ENCODE results near the gene METTL26. TPM values are rescaled to one million over a fixed set of nuclear protein-coding genes. Genes with fewer than 3 reads are reported as not detected.

Gene METTL26
- total and polyA plus RNA-seq, 8 donors = 17.3 to 271 (median 197) TPM

GRCh38 chr16:667780-668518, 31.8 kb upstream of the METTL26 start, which contains the start of gene RHOT2:
Gene RHOT2 (plus strand): TSS chr16:668132. CDS start chr16:668200, 68 bp downstream.
- 0 to 1% (median 0%) methylated on average over 24 to 78 of the region's 78 CpGs for WGBS, 5 donors
- H3K4me3 ChIP-seq = peak within 1 kb of the TSS; percentile 82 to 98 (median 92)
- H3K9me3 ChIP-seq = no peaks in the 10 kb centered on the region
- DNase-seq = peak; percentile 95 to 98
- H3K4me1 ChIP-seq = peaks cover 21 to 30% (median 25%) of the 10 kb centered on the region in 4 donors
- no peaks in the 10 kb centered on the region for H3K27me3 ChIP-seq
- intact Hi-C loops (cut with DNase I; ENCODE audit: low total_unique reads) = no loop called here
- H3K27ac ChIP-seq = peak within 1 kb of the TSS; percentile 86 to 93 (median 88)
- TF ChIP-seq, protein P1, sequence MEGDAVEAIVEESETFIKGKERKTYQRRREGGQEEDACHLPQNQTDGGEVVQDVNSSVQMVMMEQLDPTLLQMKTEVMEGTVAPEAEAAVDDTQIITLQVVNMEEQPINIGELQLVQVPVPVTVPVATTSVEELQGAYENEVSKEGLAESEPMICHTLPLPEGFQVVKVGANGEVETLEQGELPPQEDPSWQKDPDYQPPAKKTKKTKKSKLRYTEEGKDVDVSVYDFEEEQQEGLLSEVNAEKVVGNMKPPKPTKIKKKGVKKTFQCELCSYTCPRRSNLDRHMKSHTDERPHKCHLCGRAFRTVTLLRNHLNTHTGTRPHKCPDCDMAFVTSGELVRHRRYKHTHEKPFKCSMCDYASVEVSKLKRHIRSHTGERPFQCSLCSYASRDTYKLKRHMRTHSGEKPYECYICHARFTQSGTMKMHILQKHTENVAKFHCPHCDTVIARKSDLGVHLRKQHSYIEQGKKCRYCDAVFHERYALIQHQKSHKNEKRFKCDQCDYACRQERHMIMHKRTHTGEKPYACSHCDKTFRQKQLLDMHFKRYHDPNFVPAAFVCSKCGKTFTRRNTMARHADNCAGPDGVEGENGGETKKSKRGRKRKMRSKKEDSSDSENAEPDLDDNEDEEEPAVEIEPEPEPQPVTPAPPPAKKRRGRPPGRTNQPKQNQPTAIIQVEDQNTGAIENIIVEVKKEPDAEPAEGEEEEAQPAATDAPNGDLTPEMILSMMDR (IDR thresholded peaks at IDR 0.05) = peak in 5 of 7 experiments; percentile 51 to 93 (median 86)
- TF ChIP-seq POLR2A (IDR thresholded peaks at IDR 0.05) = peak in 1 of 4 donors; percentile 56
- TF ChIP-seq EP300 (IDR thresholded peaks at IDR 0.05) = no peak
- peak; percentile 45 to 91 (median 73) for TF ChIP-seq POLR2AphosphoS5 (IDR thresholded peaks at IDR 0.05)
- peaks cover 34 to 38% (median 38%) of the 10 kb centered on the region in 4 donors for H3K36me3 ChIP-seq

DNA sequence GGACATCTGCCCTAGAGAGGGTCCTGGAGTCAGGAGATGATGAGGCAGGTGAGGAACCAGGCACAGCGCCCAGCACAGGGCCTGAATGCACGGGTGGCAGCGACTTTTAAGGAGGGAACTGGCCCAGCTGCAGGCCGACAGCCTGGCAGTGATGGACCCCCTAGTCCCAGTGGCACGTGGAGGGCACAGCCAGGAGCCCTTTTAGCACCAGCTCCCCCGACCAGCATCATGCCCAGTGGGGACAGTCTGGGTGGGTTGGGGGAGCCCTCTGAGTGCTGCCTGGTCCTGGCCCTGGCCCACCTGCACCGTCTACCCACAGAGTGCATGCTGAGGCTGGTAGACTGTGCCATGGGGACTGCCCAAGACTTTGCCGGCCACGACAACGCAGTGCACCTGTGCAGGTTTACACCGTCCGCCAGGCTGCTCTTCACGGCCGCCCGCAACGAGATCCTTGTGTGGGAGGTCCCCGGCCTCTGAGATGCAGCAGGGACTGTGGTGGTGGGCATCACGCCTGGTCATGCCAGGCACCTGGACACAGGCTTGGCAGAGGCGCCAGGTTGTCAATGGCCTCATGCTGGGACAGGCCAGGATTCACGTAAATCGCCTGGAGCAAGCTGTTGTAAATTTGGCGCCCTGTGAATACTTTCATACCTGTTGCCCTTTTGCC, 31.1 kb upstream of the METTL26 start:
- Histone ChIP-seq H3K4me1 (peaks cover 21 to 30% (median 25%) of the 10 kb centered on the region in 4 donors), H3K36me3 (peaks cover 27 to 31% (median 31%) of the 10 kb centered on the region in 4 donors), H3K9me3 (no peaks in the 10 kb centered on the region), H3K4me3 (peak overlapping the region in 3 of 4 donors; percentile 91 to 98 (median 93)), H3K27ac (peak overlapping the region; percentile 37 to 93 (median 87)), H3K27me3 (no peaks in the 10 kb centered on the region)
- 84 to 87% (median 86%) methylated on average over 12 to 22 of the region's 22 CpGs for WGBS, 5 donors
- intact Hi-C loops (cut with DNase I; ENCODE audit: low total_unique reads) = no loop called here
- TF ChIP-seq POLR2AphosphoS5 (IDR thresholded peaks at IDR 0.05) (no peak), POLR2A (IDR thresholded peaks at IDR 0.05) (no peak), EP300 (IDR thresholded peaks at IDR 0.05) (no peak)
- TF ChIP-seq, protein P1 (IDR thresholded peaks at IDR 0.05) = no peak
- no peak for DNase-seq

- Histone ChIP-seq H3K9me3 (no peaks in the 10 kb centered on the region), H3K4me1 (peaks cover 22 to 34% (median 28%) of the 10 kb centered on the region in 4 donors), H3K4me3 (no peak overlapping the region), H3K27me3 (no peaks in the 10 kb centered on the region), H3K27ac (no peak overlapping the region), H3K36me3 (peaks cover 20 to 25% (median 24%) of the 10 kb centered on the region in 4 donors)
- 86 to 92% (median 88%) methylated on average over 8 to 13 of the region's 13 CpGs for WGBS, 5 donors
- no peak for DNase-seq
- TF ChIP-seq POLR2AphosphoS5 (IDR thresholded peaks at IDR 0.05) = no peak
- no peak for TF ChIP-seq EP300 (IDR thresholded peaks at IDR 0.05)
- no peak for TF ChIP-seq POLR2A (IDR thresholded peaks at IDR 0.05)
- TF ChIP-seq, protein P1 (IDR thresholded peaks at IDR 0.05) = no peak
- intact Hi-C loops (cut with DNase I; ENCODE audit: low total_unique reads) = no loop called here
Measured at GRCh38 chr16:666572-666971, 30.5 kb upstream of the METTL26 start.

GRCh38 chr16:662597-662996, 26.5 kb upstream of the METTL26 start:
- Histone ChIP-seq H3K27me3 (no peaks in the 10 kb centered on the region), H3K4me1 (peaks cover 20 to 33% (median 25%) of the 10 kb centered on the region in 4 donors), H3K27ac (no peak overlapping the region), H3K36me3 (peaks cover 0 to 20% (median 14%) of the 10 kb centered on the region in 4 donors), H3K9me3 (no peaks in the 10 kb centered on the region), H3K4me3 (no peak overlapping the region)
- TF ChIP-seq POLR2A (IDR thresholded peaks at IDR 0.05) (no peak), EP300 (IDR thresholded peaks at IDR 0.05) (no peak), POLR2AphosphoS5 (IDR thresholded peaks at IDR 0.05) (no peak)
- TF ChIP-seq, protein P1 (IDR thresholded peaks at IDR 0.05) = no peak
- intact Hi-C loops (cut with DNase I; ENCODE audit: low total_unique reads) = no loop called here
- 91 to 97% (median 96%) methylated on average over 18 to 21 of the region's 21 CpGs for WGBS, 5 donors
- no peak for DNase-seq

Measured in stomach (tissue), 9 donors.